Progenitor cell of endocrine pancreas (in vitro differentiated cells): Measurements from ENCODE around the gene ZSWIM5. TPM values are rescaled to one million over a fixed set of nuclear protein-coding genes. Genes with fewer than 3 reads are reported as not detected.
"Not testable (repeated sequence)": the region's sequence is repeated elsewhere in the genome, so short reads cannot be mapped to it uniquely, and the experiment has no call there.

Experiments
- DNase-seq: peaks from one replicate; pipeline ENCODE4 v3.0.0; 2021; ENCODE audit warnings: low spot score; ENCODE audit not compliant: unreplicated experiment
- H3K27ac Mint-ChIP-seq: 2 replicates; pipeline ENCODE4 v1.8.0; 2021; ENCODE audit warnings: mild to moderate bottlenecking, moderate library complexity, mixed read lengths
- H3K27me3 Mint-ChIP-seq: 2 replicates; pipeline ENCODE4 v1.8.0; 2021; ENCODE audit warnings: mixed read lengths
- H3K36me3 Mint-ChIP-seq: 2 replicates; pipeline ENCODE4 v1.8.0; 2022; ENCODE audit warnings: mixed read lengths; ENCODE audit not compliant: insufficient read depth
- H3K4me1 Mint-ChIP-seq: 2 replicates; pipeline ENCODE4 v1.8.0; 2021; ENCODE audit warnings: low read depth, mixed read lengths
- H3K4me3 Mint-ChIP-seq: 2 replicates; pipeline ENCODE4 v1.8.0; 2021; ENCODE audit warnings: low read depth, mild to moderate bottlenecking, moderate library complexity, mixed read lengths
- H3K9me3 Mint-ChIP-seq: 2 replicates; pipeline ENCODE4 v1.8.0; 2021; ENCODE audit warnings: low read depth, mixed read lengths
- total RNA-seq: library from RNA; stranded (reverse); gene quantifications from 2 replicates; pipeline ENCODE4 v1.2.1, GENCODE V29; 2021
- TF ChIP-seq, protein P1 (sequence below): fragments of 200-600 bp; sonication (generic); IDR thresholded peaks from one replicate; pipeline ENCODE4 v1.5.0; 2021; ENCODE audit warnings: antibody characterized with exemption, mild to moderate bottlenecking; ENCODE audit not compliant: unreplicated experiment

ZSWIM5 gene
- total RNA-seq, 1 donor from 2014 or later = 9.2 TPM

DNA sequence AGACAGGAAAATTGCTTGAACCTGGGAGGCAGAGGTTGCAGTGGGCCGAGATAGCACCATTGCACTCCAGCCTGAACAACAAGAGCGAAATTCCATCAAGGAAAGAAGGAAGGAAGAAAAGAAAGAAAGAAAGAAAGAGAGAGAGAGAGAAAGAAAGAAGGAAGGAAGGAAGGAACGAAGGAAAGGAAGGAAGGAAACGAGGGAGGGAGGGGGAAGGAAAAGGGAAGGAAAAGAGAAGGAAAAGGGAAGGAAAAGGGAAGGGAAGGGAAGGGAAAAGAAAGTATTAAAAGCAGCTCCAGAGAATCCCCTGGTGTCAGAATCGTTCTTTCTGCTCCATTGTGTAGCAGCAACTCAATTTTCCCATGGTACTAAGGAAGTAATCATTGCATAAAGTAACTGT is 19.2 kb upstream of the ZSWIM5 start:
- Mint-ChIP-seq H3K4me1 (no peaks in the 10 kb centered on the region), H3K36me3 (no peaks in the 10 kb centered on the region), H3K4me3 (no peak overlapping the region), H3K9me3 (no peaks in the 10 kb centered on the region), H3K27me3 (peaks cover 3% of the 10 kb centered on the region), H3K27ac (no peak overlapping the region)
- TF ChIP-seq, protein P1, sequence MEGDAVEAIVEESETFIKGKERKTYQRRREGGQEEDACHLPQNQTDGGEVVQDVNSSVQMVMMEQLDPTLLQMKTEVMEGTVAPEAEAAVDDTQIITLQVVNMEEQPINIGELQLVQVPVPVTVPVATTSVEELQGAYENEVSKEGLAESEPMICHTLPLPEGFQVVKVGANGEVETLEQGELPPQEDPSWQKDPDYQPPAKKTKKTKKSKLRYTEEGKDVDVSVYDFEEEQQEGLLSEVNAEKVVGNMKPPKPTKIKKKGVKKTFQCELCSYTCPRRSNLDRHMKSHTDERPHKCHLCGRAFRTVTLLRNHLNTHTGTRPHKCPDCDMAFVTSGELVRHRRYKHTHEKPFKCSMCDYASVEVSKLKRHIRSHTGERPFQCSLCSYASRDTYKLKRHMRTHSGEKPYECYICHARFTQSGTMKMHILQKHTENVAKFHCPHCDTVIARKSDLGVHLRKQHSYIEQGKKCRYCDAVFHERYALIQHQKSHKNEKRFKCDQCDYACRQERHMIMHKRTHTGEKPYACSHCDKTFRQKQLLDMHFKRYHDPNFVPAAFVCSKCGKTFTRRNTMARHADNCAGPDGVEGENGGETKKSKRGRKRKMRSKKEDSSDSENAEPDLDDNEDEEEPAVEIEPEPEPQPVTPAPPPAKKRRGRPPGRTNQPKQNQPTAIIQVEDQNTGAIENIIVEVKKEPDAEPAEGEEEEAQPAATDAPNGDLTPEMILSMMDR = no peak
- no peak for DNase-seq

GRCh38 chr1:45223710-45224109 is 17.3 kb upstream of the ZSWIM5 start:
- not testable (repeated sequence) for H3K4me3 Mint-ChIP-seq, H3K36me3 Mint-ChIP-seq, H3K4me1 Mint-ChIP-seq, H3K27ac Mint-ChIP-seq, H3K27me3 Mint-ChIP-seq, H3K9me3 Mint-ChIP-seq, DNase-seq

DNA sequence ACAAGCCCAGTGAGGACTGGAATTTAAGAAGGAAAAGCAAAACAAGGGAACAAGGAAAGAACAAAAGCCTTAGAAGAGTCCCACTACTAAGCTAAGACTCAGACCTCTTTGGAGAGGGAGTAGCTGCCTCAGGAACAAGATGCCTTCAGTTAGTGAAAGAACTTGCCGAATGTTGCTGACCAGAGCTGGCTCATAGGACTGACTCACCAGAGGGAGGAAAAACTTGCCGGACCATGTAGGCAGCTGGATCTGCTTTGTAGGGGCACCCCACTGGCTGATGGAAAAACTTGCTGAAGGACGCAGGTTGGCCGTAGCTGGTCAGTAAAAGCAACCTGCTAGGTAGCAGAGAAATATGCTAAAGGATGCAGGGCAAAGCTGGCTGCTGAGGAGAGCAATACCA is 15.3 kb upstream of the ZSWIM5 start:
- TF ChIP-seq, protein P1 = no peak
- Mint-ChIP-seq H3K27ac (no peak overlapping the region), H3K36me3 (no peaks in the 10 kb centered on the region), H3K9me3 (no peaks in the 10 kb centered on the region), H3K4me1 (no peaks in the 10 kb centered on the region), H3K27me3 (no peaks in the 10 kb centered on the region), H3K4me3 (no peak overlapping the region)
- DNase-seq = no peak

GRCh38 chr1:45216861-45217260 is 10.5 kb upstream of the ZSWIM5 start:
- Mint-ChIP-seq H3K4me3 (no peak overlapping the region), H3K27me3 (peaks cover 9% of the 10 kb centered on the region), H3K9me3 (no peaks in the 10 kb centered on the region), H3K27ac (no peak overlapping the region), H3K4me1 (no peaks in the 10 kb centered on the region), H3K36me3 (no peaks in the 10 kb centered on the region)
- no peak for DNase-seq
- TF ChIP-seq, protein P1 = no peak

GRCh38 chr1:45216200-45216541 is 9.8 kb upstream of the ZSWIM5 start:
- no peaks in the 10 kb centered on the region for H3K9me3 Mint-ChIP-seq
- TF ChIP-seq, protein P1 = no peak
- peaks cover 9% of the 10 kb centered on the region for H3K27me3 Mint-ChIP-seq
- H3K4me3 Mint-ChIP-seq = no peak overlapping the region
- H3K27ac Mint-ChIP-seq = no peak overlapping the region
- H3K4me1 Mint-ChIP-seq = no peaks in the 10 kb centered on the region
- no peak for DNase-seq
- H3K36me3 Mint-ChIP-seq = no peaks in the 10 kb centered on the region

DNA sequence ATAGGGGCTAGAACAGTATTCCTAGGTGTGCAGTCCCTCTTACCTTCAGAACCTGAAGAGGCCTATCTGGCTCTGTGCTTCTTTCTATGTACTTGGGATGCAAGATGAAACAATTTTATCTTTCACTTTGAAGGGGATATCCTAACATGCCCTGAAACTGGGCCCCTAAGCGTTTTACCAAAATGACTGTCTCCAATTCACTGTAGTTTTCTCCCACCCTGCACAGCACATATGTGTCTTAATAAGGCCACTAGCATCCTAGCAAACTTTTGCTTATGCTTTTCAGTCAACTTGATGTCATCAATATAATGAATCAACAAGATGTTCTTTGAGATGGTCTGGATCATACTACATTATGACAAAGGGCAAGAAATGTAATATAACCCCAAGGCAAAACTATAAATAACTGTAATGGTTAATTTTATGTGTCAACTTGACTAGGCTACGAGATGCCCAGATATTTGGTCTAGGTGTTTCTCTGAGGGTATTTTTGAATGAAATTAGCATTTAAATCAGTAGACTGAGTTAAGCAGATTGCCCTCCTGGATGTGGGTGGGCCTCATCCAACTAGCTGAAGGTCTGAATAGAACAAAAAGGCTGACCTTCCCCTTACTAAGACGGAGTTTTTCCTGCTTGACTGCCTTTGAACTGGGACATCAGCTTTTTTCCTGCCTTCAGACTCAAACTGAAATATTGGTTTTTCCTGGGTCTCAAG is 9.2 kb upstream of the ZSWIM5 start:
- no peak overlapping the region for H3K4me3 Mint-ChIP-seq
- no peaks in the 10 kb centered on the region for H3K4me1 Mint-ChIP-seq
- no peaks in the 10 kb centered on the region for H3K9me3 Mint-ChIP-seq
- no peak overlapping the region for H3K27ac Mint-ChIP-seq
- TF ChIP-seq, protein P1 = no peak
- DNase-seq = no peak
- peaks cover 9% of the 10 kb centered on the region for H3K27me3 Mint-ChIP-seq
- no peaks in the 10 kb centered on the region for H3K36me3 Mint-ChIP-seq
